ENCODE data around the gene CERS1.

The CERS1 gene

DNA sequence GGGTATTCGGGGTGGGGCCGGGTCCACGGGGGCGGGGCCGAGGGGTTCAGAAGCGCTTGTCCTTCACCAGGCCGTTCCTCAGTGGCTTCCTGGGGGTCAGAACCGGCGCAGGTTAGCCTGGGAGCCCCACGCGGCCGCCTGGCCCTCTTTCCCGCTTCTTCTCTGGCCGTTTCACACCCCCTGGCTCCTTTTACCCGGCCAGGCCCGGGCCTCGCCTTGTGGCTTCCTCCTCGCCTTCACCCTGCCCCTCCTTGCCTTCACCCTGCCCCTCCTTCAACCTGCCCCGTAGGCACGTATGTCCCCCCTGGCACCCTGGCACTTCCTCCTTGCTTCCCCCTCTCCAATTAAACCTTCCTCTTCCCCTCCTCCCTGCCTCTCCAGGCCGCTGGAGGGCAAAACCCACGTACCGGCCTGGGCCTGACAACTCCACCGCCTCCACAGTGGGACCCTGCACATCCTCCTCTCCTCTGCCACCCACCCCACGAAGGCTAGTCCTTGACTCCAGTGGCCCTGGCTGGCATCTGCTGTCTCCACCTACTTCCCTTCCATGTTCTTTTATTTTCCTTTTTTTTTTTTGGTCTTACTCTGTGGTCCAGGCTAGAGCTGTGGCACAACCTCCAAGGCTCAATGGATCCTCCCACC lies 25.3 kb downstream of the CERS1 start:
- no peak for ATAC-seq
- no peak for TF ChIP-seq ZC3H10 (CRISPR knock-in tag; IDR thresholded peaks at IDR 0.05)

GRCh38 chr19:18869781-18870530 lies 26.0 kb downstream of the CERS1 start:
- TF ChIP-seq ARNTL (CRISPR knock-in tag; IDR thresholded peaks at IDR 0.05; ENCODE audit: borderline replicate concordance, low read depth) (no peak), CSRNP3 (CRISPR knock-in tag; IDR thresholded peaks at IDR 0.05) (no peak), ZNF8 (CRISPR knock-in tag; IDR thresholded peaks at IDR 0.05) (no peak), TOX (CRISPR knock-in tag; IDR thresholded peaks at IDR 0.05; ENCODE audit: borderline replicate concordance) (no peak), ZFP3 (CRISPR knock-in tag; IDR thresholded peaks at IDR 0.05) (no peak), TSHZ2 (CRISPR knock-in tag; IDR thresholded peaks at IDR 0.05) (no peak), RARB (CRISPR knock-in tag; IDR thresholded peaks at IDR 0.05) (no peak), ISL1 (CRISPR knock-in tag; IDR thresholded peaks at IDR 0.05) (no peak)
- no peak for ATAC-seq

DNA sequence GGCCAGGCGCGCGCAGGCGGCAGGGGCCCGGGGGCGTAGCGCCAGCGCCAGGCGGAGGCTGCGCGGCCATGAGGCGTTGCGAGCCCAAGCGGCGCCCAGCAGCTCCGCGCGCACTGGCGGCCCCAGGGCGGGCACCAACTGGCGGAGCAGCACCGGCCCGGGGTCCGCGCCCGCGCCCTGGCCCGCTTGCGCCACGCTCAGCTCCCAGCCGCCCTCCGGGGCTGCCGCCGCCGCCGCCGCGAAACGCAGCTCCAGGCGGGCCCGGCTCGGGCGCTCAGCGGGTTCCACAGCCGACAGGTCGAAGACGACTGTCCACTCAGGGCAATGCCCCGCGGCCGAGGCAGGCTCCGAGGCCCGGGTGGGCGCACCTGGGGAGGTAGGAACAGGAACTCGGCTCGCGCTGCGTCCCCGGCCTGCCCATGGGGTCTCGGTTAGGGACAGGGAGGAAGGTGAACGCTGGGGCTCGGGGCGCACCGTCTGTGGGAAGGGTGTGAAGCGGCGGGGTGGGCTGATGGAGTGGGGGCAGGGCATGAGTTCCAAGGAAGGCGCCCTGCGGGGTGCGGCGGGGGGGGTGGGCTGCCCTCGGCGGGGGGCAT lies 26.8 kb downstream of the CERS1 start:
- ATAC-seq: no peak
- TF ChIP-seq POU6F1 (CRISPR knock-in tag; IDR thresholded peaks at IDR 0.05; ENCODE audit: borderline replicate concordance, low read depth) (no peak), SNAI2 (CRISPR knock-in tag; IDR thresholded peaks at IDR 0.05) (no peak), ZNF565 (CRISPR knock-in tag; conservative IDR thresholded peaks at IDR 0.05; ENCODE audit: low read depth) (no peak), BACH2 (CRISPR knock-in tag; IDR thresholded peaks at IDR 0.05; ENCODE audit: borderline replicate concordance) (no peak), ARNTL (CRISPR knock-in tag; IDR thresholded peaks at IDR 0.05; ENCODE audit: borderline replicate concordance, low read depth) (no peak)

GRCh38 chr19:18868380-18869022 lies 27.5 kb downstream of the CERS1 start:
- TF ChIP-seq CREB5 (CRISPR knock-in tag; IDR thresholded peaks at IDR 0.05; ENCODE audit: low read depth) (no peak), ZFP3 (CRISPR knock-in tag; IDR thresholded peaks at IDR 0.05) (no peak)
- no peak for ATAC-seq

DNA sequence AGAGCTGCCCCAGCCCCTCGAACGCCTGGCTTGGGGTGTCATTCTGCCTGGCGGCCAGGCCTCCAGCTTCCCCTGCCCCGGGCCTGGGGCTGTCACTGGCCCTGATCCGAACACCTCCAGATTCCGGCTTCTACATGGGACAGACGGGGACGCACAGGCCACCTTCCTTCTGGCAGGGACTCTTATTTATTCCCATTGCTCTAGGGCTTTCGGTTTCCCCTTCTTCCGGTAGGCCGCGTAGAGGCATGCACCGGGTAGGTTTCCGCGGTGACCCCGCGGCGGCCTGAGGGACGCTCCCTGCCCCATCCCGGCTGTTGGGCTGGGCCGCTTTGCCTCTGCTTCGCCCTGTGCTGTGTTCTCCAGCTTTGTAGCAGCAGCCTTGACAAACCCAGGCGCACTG lies 28.2 kb downstream of the CERS1 start:
- TF ChIP-seq CSRNP3 (CRISPR knock-in tag; IDR thresholded peaks at IDR 0.05) (no peak), GLIS3 (CRISPR knock-in tag; IDR thresholded peaks at IDR 0.05) (no peak), ZC3H10 (CRISPR knock-in tag; IDR thresholded peaks at IDR 0.05) (no peak), RARB (CRISPR knock-in tag; IDR thresholded peaks at IDR 0.05) (no peak), CREB5 (CRISPR knock-in tag; IDR thresholded peaks at IDR 0.05; ENCODE audit: low read depth) (no peak), ZFP3 (CRISPR knock-in tag; IDR thresholded peaks at IDR 0.05) (no peak)
- ATAC-seq: no peak
